Brain microvascular endothelial cell (primary cell): Measurements from ENCODE around the gene PFN2.
"Not testable (repeated sequence)": the region's sequence is repeated elsewhere in the genome, so short reads cannot be mapped to it uniquely, and the experiment has no call there.

Source experiments
- DNase-seq: peaks from one replicate; pipeline ENCODE4 v3.0.0-alpha.2; 2020
- H3K27ac ChIP-seq: fragments of 250-450 bp; sonication (Bioruptor Pico); 2 replicates; pipeline ENCODE4 v1.5.1; 2020; ENCODE audit warnings: mild to moderate bottlenecking, moderate library complexity
- H3K27me3 ChIP-seq: fragments of 250-450 bp; sonication (Bioruptor Pico); replicated peaks from 2 replicates; pipeline ENCODE4 v1.5.1; 2020; ENCODE audit warnings: mild to moderate bottlenecking
- H3K36me3 ChIP-seq: fragments of 250-450 bp; sonication (Bioruptor Pico); replicated peaks from 2 replicates; pipeline ENCODE4 v1.5.1; 2020; ENCODE audit warnings: mild to moderate bottlenecking
- H3K4me3 ChIP-seq: 2 replicates; pipeline ENCODE4 v1.5.1; 2011; ENCODE audit warnings: low read depth, mild to moderate bottlenecking, control low read depth, low read length, moderate library complexity
- in situ Hi-C: cut with HindIII; loops from 2 replicates; pipeline ENCODE4 v1.10.0; 2017; ENCODE audit warnings: low sequenced_read_pairs, low pct_ligation_motif_present
- TF ChIP-seq, protein P1 (sequence below): IDR thresholded peaks from 2 replicates; pipeline ENCODE4 v1.5.1; 2011; ENCODE audit warnings: low read depth, mild to moderate bottlenecking, moderate library complexity, low read length, control low read depth, inconsistent platforms; ENCODE audit errors: missing control alignments

Gene PFN2

DNA sequence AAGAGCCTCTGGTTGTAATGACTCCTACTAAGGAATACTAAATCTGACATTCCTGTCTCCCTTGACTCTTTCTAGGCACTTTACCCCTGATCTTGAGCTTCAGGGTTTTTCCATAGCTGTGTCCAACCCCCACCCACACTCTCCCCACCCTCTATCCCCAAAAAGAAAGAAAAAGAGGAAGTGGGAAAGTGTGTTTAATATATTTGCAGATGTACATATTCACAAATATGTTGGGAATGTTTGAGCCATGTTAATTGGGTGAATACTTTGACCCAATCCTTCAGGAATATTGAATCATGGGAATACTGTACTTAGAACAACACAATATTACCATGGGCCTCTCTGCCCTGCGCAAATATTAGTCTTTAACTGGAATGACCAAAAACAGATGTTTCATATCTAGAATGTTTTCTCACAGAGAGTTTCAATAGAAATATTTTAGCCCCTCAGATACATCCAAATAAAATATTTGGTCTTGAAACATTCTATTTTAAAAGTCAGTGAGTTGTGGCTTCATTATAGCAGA, 19.8 kb upstream of the PFN2 start:
- in situ Hi-C loops, result no loop called here
- H3K27me3 ChIP-seq, result no peaks in the 10 kb centered on the region
- DNase-seq, result no peak

DNA sequence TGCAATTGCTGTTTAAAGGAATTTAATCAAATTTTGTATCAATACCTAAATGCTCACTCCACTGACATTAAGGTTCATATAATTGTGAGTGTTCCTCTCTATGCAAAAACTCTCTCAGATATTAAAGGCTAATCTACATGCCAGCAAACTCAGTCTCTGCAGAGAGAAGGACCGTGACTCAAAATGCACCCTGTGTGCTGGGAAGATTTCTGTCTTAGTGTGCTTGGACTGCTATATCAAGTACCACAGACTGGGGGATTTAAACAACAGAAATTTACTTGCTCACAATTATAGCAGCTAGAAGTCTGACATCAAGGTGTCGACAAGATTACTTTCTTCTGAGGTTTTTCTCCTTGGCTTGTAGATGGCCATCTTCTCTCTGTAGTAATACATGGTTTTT, 18.6 kb upstream of the PFN2 start:
- no peak overlapping the region for H3K4me3 ChIP-seq
- H3K27me3 ChIP-seq, result no peaks in the 10 kb centered on the region
- no peak for DNase-seq
- H3K36me3 ChIP-seq, result no peaks in the 10 kb centered on the region
- H3K27ac ChIP-seq, result no peak overlapping the region
- TF ChIP-seq, protein P1, sequence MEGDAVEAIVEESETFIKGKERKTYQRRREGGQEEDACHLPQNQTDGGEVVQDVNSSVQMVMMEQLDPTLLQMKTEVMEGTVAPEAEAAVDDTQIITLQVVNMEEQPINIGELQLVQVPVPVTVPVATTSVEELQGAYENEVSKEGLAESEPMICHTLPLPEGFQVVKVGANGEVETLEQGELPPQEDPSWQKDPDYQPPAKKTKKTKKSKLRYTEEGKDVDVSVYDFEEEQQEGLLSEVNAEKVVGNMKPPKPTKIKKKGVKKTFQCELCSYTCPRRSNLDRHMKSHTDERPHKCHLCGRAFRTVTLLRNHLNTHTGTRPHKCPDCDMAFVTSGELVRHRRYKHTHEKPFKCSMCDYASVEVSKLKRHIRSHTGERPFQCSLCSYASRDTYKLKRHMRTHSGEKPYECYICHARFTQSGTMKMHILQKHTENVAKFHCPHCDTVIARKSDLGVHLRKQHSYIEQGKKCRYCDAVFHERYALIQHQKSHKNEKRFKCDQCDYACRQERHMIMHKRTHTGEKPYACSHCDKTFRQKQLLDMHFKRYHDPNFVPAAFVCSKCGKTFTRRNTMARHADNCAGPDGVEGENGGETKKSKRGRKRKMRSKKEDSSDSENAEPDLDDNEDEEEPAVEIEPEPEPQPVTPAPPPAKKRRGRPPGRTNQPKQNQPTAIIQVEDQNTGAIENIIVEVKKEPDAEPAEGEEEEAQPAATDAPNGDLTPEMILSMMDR, result no peak
- in situ Hi-C loops, result no loop called here

More for the DNA sequence above, 19.8 kb upstream of the PFN2 start:
- no peak overlapping the region for H3K4me3 ChIP-seq
- H3K36me3 ChIP-seq, result no peaks in the 10 kb centered on the region
- TF ChIP-seq, protein P1, result no peak
- no peak overlapping the region for H3K27ac ChIP-seq

DNA sequence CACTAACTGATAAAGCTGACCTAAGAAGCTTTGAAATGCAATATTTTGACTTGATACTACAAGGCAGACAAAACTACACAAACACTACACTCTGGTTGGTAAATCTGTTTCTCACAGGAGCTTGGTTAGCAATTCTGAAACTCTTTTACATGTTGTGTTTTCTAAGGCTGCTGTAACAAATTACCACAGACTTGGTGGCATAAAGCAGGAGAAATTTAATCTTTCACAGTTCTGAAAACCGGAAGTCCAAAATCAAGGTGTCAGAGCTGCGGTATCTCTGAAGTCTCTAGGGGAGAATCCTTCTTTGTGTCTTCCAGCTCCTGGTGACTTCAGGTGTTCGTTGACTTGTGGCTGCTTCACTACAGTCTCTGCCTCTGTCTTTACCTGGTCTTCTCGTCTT, 12.9 kb upstream of the PFN2 start:
- TF ChIP-seq, protein P1, result no peak
- no peak for DNase-seq
- in situ Hi-C loops, result no loop called here
- H3K4me3 ChIP-seq, result no peak overlapping the region
- H3K27me3 ChIP-seq, result no peaks in the 10 kb centered on the region
- H3K27ac ChIP-seq, result no peak overlapping the region
- no peaks in the 10 kb centered on the region for H3K36me3 ChIP-seq

DNA sequence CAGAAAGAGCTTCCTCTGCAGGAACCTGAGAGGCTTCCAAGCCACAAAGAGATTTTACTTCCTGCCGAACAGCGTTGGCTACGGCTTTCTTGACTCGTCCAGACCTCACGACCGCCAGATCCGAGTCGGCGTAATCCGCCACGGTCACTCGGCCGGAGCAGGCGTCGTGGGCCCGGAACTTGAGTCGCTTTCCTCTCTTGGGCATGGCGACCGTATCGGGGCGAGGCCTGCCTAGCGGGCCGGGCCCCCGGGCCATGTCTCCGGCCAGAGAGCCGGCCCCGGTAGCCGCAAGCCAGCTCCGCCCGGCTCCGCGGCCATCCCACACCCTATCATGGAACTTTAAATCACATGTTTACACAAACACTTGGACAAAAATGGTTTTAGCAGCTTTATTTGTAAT, 12.4 kb upstream of the PFN2 start:
- H3K4me3 ChIP-seq, H3K36me3 ChIP-seq, DNase-seq, H3K27ac ChIP-seq, in situ Hi-C loops, H3K27me3 ChIP-seq: not testable (repeated sequence)

DNA sequence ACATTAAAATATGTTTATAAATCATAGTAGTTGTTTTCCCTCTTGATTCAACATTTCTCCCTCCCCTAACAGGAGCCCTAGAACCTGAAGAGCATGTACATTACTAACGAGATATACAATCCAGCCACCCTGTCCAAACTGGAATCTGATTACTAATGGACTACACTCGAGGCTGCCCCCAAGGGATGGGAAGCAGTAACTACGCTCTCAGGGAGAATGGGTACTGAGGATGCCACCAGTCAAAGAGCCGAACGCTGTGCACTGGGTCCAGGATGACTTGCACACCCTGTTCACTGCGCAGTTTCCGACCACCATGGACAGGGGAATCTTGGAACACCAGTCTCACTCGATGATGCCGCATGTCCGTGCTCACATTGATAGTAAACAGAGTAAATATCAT, 11.3 kb upstream of the PFN2 start:
- in situ Hi-C loops, H3K36me3 ChIP-seq, H3K27me3 ChIP-seq, H3K27ac ChIP-seq, H3K4me3 ChIP-seq, DNase-seq: not testable (repeated sequence)

DNA sequence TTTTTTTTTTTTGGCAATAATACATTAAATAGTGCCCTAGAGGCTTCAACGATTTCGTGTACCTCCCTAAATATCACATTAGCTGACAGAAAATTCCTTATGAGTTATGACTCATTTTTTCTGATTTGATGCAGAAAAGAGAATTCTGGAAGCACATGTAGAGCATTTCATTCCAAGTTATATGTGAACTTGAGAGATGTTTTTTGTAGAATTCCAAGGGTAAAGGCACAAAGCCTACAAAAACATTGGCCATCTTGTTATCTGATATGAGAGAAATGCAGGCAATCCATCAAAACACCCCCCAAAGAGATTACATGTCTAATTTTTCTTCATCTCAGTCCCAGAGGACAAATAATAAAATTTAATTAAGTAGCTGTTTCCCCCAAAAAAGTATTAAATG, 6.7 kb upstream of the PFN2 start:
- in situ Hi-C loops, result no loop called here
- TF ChIP-seq, protein P1, result no peak
- peak; percentile 45 for DNase-seq
- Histone ChIP-seq H3K27me3 (no peaks in the 10 kb centered on the region), H3K4me3 (no peak overlapping the region), H3K36me3 (no peaks in the 10 kb centered on the region), H3K27ac (no peak overlapping the region)

DNA sequence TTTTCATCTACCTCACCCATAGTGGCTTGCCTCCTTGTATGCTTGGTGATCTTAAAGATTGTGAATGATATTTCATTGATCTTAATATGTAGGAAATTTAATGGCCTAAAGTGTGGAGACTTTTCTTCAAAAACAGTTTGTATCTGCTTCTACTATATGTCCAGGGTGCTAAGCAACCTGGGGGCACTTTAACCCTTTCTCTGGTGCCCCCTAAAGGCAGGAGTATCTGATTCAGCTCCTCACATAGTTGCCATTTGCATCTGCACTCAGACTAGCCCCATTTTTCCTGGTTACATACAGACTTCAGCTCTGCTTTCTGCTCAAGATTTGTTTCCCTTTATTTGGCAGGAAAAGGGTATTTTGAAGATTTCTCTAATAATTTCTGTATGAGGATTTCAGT, 5.2 kb upstream of the PFN2 start:
- H3K36me3 ChIP-seq, result no peaks in the 10 kb centered on the region
- H3K4me3 ChIP-seq, result no peak overlapping the region
- DNase-seq, result no peak
- TF ChIP-seq, protein P1, result peak; percentile 27
- in situ Hi-C loops, result no loop called here
- no peak overlapping the region for H3K27ac ChIP-seq
- no peaks in the 10 kb centered on the region for H3K27me3 ChIP-seq
